ENCODE data around the gene SEC24D.

GRCh38 chr4:118811832-118812231 is 24.1 kb downstream of the SEC24D start:
- TF ChIP-seq SP2 (IDR thresholded peaks at IDR 0.05; ENCODE audit: low read length): no peak
- no peak for TF ChIP-seq POLR2A (IDR thresholded peaks at IDR 0.05; ENCODE audit: control extremely low read depth in 1 of 2, low read depth in 2 of 2, low read length in 2 of 2)
- TF ChIP-seq E2F6 (IDR thresholded peaks at IDR 0.05): no peak
- no peak for TF ChIP-seq FOSL1 (IDR thresholded peaks at IDR 0.05; ENCODE audit: insufficient read depth, low read depth, low read length)
- no peak for TF ChIP-seq POLR2AphosphoS5 (IDR thresholded peaks at IDR 0.05; ENCODE audit: low read depth, low read length)
- no peak for TF ChIP-seq CTCF (IDR thresholded peaks at IDR 0.05; ENCODE audit: control extremely low read depth in 1 of 3, insufficient read depth in 1 of 3, low read depth in 1 of 3, low read length in 3 of 3)
- no peak for TF ChIP-seq EGR1 (IDR thresholded peaks at IDR 0.05; ENCODE audit: borderline replicate concordance, low read depth, low read length)
- no peak for TF ChIP-seq PHF8 (conservative IDR thresholded peaks at IDR 0.05; ENCODE audit: low read depth, low read length)
- TF ChIP-seq, protein P1, sequence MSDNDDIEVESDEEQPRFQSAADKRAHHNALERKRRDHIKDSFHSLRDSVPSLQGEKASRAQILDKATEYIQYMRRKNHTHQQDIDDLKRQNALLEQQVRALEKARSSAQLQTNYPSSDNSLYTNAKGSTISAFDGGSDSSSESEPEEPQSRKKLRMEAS (IDR thresholded peaks at IDR 0.05): no peak
- TF ChIP-seq TAF1 (IDR thresholded peaks at IDR 0.05; ENCODE audit: low read depth, low read length): no peak
- TF ChIP-seq CEBPB (IDR thresholded peaks at IDR 0.05; ENCODE audit: low read depth, low read length): no peak
